GM19025 (cell line): Measurements from ENCODE around the gene CA12.
"Not testable (repeated sequence)": the region's sequence is repeated elsewhere in the genome, so short reads cannot be mapped to it uniquely, and the experiment has no call there.

ENCODE experiments used
- ATAC-seq: cut with Tn5 transposase; IDR thresholded peaks from one replicate; pipeline ENCODE4 v1.9.1; 2021; ENCODE audit warnings: mild to moderate bottlenecking, low read depth, moderate library complexity; ENCODE audit not compliant: unreplicated experiment

Gene CA12

DNA sequence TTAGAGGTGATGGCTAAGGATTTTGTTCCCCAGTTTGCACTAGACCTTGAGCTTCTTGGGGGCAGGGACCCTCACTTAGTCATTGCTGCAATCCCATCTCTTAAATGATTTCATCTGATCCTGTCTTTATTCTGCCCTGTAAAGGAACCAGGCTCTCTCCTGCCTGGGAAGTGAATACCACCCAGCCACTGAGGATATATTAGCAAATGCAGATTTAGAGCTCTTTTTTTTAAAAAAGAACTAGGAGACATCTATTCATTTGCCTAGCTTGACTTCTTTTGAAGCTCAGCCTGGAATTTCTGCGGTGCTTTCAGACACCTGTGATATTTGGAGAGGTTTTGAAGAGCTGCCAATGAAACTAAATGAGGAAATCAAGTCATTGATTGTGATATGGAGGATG lies 41.8 kb downstream of the CA12 start:
- ATAC-seq: no peak

DNA sequence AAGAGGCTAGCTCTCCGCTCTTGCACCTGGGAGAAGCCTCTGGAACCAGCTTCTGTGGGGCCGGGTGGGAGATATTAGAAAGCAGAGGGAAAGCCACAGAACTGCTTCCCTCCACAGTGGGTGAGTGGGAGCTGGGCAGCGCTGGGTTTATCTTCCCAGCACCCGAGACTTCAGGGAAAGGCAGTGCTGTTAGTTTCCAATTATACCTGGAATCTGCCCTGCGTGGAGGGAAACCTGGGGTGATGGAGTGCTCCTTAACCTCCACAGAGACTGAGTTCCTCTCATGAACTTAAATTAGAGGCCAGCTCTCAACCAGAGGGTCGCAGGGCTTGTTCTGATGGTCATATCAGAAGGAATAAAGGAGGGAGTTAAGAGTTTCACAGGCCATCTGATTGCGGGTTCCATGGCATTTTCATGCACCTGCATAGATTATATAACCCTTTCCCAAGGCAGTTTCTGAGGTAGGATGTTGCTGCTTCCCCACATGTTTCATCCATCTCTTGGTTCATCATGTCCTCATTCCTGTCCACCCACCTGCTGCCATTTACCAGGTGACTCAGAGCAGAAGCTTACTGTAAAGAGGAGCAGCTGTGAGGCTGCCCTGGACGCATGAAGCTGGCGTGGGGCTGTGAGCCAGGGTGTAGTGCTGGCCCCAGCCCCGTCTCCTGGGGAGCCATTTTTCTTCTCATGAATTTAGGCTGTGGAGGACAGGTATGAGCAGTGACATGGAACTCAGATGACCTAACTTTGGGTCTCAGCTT lies 42.5 kb downstream of the CA12 start:
- ATAC-seq: no peak

DNA sequence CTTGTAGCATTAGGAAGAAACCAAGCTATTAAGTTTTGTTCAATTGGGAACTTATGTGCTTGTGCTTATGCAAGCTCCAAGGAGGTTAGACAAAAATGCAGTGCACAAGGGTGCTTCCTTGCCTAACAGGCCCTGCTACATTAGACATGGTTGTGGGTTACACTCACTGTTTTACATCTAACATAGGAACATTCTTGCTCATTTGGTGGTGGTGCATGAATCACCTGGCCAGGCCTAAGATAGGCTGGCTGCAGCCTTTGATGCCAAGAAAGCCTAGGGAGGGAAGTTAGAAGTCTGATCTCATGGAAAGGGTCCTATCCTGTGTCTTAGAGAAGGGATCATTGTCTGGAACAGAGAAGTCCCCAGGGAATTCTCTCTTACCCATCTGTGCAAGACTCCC lies 43.5 kb downstream of the CA12 start:
- ATAC-seq: no peak

DNA sequence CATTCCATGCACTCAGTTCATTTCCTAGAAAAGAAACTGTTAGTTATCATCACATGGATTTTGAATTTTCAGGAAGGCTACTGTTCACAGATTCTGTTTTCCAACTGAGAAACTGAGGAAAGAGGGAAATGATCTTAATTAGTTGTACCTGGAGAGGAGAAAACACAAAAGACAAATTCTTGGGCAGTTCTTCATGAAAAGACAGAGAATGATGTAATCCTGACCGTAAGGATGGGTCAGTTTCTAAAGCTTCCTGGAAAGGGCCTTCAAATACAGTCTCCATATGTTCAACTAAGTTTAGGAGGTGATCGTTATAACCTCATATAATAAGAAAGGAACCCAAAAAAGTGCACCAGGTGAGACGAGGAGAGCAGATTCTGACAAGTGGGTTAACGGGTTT lies 44.6 kb downstream of the CA12 start:
- ATAC-seq: no peak

DNA sequence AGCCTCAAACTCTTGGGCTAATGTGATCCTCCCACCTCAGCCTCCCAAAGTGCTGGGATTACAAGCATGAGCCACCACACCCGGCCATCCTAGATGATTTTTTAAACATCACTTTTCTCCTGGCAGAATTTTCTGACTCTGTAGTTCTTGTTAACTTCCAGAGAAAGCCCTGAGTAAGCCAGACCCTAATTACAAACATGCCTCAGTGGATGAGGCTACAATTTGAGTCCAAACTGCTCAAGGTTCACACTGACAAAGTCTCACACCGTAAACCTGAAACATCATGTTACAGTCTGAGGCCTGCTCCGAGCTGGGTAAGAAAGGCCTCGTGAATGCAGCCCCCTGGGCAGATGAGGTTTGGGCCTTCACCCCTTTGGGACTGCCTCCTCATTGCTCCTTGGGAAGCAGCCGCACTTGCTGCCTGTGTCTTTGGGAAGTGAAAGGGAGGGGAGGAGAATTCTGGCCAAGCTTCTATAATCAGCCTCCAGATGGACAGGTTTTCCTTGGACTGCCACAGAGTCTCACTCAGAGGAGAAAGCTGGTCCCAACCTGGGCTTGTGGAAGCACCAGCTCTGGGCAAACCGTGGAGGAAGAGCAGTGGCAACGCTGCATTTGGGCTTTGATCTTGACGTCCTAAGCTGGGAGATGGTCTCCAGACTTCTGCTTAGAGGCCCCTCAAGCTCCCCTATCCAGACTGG lies 46.0 kb downstream of the CA12 start:
- ATAC-seq: no peak

DNA sequence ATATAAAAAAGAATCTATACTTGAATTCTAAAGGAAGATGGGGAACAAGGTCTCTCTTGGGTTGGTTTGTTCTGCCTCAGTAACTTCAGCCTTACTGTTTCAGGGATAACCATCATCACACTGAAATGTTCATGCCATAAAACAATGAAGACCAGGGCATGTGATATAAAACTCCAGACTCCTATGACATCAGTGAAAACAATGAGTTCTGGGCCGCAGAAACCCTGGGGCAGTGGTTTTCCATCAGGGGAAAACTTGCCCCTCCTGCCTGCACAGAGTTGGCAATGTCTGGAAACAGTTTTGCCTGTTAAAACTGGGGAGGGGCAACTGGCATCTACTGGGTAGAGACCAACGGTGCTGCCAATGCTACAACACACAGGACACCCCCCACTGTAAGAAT lies 46.8 kb downstream of the CA12 start:
- no peak for ATAC-seq

DNA sequence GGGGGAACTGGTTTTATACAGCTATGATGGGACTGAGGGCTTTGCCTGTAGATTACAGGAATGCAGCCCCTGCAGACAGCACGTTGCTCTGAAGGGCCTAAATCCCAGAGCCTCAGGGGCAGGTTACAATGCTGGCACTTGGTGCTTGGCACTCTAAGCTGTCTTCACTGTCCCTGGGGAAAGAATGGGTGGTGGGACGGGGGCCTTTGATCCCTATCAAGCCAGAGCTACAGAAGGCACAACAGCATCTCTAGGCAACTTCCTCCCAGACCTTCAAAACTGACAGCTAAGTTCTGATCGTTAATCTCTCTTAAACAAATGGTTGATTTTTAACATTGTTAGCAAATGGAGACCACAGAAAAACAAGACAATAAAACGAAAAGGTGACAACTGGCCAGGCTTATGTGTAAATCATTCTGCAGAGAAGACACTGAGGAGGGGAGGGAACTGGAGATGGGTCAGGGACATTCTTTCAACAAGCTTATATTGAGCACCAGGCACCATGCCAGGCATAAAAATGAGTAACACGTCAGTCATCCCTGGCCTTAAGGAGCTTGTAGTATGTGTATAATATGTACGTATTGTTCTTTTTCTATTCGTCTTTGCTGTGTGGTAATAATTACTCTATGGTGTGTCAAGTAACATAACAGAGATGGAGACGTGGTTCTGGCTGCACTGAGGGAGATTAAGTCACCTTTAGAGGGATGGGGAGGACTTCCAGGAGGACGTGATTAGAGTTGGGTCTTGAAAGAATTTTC lies 49.1 kb downstream of the CA12 start:
- no peak for ATAC-seq

DNA sequence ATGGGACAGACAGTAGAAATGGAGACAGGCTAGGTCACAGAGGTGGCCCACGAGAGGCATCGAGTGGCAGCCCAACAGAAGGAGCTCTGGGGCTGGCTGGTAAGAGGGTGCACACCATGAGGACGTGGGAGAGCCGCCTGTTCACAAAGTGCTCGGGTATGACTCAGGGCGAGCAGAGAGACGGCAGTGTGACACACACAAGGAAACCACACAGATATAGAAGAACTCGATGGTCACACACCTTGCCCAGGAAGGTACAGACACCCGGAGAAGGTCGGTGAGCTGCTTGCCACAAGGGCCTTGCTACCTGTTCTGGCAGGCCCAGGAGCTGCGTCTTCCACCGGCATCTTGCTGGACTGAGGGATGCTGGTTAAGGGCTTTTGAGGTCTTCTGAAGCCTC lies 50.2 kb downstream of the CA12 start:
- ATAC-seq: no peak

DNA sequence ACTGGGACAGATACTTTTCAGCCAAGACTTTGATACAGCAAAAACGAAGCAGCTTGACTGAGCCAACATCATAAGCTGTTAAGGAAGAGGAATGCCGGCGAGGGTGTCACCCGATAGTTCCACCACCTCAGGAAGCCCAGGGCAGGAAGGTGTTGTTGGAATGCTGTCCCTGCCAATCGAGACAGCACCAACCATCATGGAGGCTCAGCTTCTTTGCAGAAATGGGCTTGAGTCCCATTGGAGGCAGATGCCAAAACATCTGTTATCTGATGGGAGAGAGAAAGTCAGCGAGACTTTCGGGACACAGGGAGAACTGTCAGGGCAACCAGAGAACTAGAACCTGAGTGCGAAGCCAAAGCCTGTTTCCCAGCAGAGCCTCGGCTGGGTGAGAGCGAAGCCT lies 50.7 kb downstream of the CA12 start:
- ATAC-seq: no peak

DNA sequence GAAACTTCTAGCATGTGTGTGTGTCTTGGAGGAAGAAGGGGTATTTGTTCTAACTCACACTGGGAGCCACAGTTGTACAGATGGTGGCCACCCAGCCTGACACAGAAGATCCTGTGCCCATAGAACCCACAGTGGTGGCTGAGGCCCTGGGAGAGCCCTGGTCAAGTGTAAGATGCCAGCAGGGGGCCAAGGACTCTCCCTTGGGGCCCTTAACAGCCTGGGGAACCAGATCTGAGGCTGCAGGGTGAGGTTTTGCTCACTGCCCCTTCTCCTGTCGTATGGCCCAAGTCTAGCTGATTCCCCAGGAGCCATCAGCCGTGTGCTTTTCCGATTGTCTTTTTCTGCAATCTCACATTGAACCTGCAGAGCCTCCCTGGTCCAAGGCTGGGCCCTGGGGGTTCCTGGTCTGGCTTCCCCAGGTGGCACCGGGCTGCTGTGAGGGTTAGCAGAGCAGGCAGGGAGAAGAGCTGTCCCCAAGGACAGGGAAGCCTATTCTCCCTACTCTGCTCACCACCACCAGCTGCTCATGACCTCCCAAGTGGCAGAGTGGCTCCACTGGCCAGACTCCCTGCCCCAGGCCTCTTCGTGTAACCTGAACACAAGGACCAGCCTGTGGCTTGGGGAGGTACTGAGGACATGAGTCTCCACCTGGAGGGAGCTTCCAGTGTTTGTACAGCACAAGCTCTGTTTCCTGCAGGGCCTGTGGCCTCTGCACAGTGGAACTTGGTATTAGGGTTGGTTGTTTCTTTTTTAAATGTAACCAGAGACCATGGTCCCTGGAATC lies 51.9 kb downstream of the CA12 start:
- ATAC-seq: no peak

DNA sequence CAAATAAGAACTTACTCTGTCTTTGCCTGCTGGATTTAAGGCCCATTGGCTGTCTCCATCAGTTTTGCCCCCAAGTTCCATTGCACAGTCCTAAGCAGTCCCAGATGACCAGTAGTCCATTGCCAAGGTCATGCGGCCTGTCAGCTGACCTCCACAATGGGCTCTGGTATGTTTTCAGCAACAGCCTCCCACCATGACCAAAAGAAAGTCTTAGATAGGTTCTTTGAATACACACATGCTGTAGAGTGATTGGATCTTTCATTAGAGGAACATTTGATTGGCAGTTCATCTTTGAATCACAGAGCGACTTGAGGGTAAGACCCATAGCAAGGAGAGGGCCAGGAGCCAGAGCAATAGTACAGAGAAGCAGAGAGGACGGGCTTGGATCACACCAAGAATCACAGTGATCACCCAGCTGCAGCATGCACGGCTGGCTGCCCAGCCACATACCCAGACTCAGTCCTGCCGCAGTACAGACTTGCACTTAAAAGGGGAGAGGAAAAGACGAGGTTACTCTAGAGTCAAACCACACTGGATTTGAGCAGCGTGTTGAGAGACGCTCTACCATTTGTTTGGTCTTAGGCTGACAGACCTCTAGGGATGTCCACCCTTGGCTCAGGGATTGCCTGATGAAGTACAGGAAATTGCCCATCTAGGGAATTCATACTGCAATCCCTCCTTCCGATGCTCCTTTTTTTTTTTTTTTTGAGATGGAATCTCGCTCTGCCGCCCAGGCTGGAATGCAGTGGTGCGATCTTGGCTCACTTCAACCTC lies 53.8 kb downstream of the CA12 start:
- ATAC-seq: no peak

DNA sequence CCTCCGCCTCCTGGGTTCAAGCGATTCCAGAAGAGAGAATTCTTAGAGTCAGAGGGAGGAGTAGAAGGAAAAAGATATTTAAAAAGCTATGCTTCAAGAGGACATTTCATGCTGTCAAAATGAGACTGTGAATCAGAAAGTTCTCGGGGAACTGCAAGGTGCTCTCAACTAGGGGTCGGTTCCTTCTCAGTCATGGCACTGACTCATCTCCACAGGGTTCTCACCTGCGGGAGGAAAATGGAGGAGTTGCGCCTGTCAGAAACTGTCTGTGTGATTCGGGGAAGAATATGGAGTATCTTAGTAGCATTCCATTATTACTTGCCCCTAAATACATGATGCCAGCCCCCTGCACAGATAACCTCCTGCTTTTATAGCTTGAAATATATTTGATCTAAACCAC lies 56.9 kb downstream of the CA12 start:
- no peak for ATAC-seq

DNA sequence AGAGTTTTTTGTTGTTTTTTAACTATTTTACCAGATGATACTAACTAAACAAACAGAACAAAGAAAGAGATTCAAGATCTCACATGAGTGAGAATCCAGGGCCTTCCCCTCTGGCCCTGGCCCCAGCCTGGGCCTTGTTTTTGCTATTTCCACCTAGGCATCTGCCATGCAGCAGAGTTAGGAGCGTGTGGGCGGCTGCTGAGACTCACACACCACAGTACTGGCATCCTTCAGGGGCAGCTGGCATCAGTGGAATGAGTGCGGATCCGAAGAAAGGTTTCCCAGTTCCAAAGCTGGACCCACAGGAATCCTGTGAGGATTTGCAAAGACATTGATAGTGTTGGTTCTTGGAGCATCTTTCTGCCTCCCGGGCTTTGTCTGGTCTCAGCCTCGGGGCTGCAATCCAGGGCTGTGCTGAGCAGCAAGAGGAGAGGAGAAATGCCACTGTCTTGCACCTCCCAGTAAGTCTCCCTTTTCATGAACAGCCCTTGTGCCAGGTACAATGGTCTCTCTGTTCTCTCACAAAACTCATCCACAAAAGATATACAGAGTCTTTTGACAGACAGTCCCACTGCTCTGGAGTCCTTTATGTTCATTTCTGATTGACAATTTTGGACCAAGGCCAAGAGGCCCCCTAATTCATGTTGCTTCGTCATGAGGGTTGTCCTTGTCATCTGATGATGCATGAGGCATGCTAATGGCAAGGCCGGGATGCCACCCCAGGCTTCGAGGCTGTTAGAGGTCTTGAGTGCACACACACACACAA lies 57.7 kb downstream of the CA12 start:
- no peak for ATAC-seq

DNA sequence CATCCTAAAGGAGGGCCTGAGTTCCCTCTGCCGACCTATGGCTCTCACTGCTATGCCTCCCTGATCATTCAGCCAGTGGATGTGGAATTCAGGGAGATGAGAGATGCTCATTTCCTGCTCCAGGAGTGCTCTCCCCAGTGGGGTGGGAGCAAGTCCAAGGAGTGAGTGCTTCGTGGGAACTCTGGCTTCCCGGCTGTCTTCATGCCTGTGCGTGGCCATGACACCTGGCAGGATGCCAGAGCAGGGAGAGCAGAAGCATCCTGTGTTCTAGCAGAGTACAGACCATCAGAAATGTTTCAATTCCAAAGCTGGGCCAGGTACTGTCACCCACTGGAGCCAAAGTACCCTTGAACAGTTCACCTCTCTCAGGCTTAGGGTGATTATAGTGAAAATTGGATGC lies 59.1 kb downstream of the CA12 start:
- ATAC-seq: no peak

DNA sequence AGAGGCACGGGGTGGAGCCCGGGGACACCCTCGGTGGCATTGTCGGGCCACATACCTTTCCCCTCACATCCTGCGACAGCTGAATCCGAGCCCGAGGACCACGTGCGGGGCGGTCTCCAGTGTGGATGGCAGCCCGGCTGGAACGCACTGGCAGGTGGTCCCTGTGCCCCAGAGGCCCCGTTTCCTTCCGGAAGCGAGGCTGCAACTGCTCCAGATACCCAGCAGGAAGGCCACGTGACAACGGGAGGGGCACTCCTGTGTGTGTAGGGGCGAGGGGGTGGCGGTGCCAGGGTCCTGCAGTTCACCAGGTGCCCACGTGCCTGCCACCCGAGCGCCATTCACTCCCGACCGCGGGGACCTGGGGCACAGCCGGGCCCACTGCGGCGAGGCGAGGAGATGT lies 60.2 kb downstream of the CA12 start:
- no peak for ATAC-seq

DNA sequence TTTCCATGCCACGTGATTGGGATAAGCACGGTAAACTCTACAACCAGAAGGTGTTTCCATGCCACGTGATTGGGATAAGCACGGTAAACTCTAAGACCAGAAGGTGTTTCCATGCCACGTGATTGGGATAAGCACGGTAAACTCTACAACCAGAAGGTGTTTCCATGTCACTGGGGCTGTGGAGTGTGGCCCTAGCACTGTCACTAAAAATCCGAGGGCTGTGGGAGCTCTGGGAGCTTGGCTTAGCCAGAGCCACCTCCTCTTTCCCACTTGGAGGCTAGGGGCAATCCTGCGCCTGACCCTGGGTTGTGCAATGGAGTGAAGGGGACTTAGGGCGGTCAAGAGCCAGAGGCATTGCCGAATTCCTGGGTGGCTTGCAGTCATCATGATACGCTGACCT lies 60.7 kb downstream of the CA12 start:
- ATAC-seq: not testable (repeated sequence)

DNA sequence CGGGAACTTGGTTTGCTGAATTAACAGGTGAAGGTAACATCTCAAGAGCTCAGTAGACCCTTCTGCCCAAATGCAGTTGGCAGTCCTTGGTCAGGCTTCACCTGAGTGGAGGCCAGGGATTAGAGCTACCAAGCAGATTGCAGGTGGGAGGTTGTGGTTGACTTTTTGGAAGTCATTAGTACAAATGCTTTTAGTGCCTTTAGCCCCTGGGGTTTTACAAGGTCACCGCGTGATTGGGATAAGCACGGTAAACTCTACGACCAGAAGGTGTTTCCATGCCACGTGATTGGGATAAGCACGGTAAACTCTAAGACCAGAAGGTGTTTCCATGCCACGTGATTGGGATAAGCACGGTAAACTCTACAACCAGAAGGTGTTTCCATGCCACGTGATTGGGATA lies 61.2 kb downstream of the CA12 start:
- not testable (repeated sequence) for ATAC-seq

DNA sequence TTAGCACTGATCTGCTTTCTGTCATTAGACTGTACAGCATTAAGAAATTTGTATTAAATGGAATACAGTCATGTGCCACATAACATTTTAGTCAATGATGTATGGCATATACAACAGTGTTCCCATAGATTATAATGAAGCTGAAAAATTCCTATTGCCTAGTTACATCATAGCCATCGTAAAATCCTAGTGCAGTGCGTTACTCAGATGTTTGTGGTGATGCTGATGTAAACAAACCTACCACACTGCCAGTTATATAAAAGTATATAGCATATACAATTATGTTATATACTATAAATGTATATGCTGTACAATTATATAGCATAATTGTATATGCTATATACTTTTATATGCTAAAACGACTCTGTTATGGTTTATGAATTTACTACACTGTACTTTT lies 62.6 kb downstream of the CA12 start:
- no peak for ATAC-seq

DNA sequence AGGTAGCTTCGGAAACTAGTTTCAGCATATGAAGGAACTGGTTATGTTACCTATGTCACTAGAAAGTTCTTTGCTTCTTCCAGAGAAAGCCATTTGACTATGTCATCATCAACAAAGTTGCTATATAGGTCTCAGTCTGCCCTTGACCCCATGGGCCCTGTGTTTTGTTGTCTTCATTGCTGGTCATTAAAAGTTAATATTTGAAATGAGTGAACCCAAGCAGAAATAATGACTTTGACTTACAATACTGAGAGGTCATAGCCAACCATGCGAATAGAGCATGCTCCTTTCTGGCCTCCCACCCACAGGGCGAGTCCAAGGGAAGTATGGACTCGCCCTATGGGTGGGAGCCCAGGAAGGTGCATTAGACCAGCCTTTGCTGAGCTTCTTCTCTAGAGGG lies 63.3 kb downstream of the CA12 start:
- no peak for ATAC-seq
